Esophagus mucosa (tissue), 1 donor: ENCODE measurements around the gene ADCY9. TPM values are rescaled to one million over a fixed set of nuclear protein-coding genes. Genes with fewer than 3 reads are reported as not detected.

Experiments
- ATAC-seq: fragments of 200-7000 bp; cut with Tn5 transposase; one replicate; pipeline ENCODE4 v1.9.1; 2020
- total RNA-seq: library from RNA; stranded (reverse); gene quantifications from one replicate; pipeline ENCODE4 v1.2.4, GENCODE V29; 2023
- donor health status: DM: yes; HTN: yes; CAD: no.

The ADCY9 gene
- total RNA-seq, 1 donor from 2014 or later, result 5.3 TPM

DNA sequence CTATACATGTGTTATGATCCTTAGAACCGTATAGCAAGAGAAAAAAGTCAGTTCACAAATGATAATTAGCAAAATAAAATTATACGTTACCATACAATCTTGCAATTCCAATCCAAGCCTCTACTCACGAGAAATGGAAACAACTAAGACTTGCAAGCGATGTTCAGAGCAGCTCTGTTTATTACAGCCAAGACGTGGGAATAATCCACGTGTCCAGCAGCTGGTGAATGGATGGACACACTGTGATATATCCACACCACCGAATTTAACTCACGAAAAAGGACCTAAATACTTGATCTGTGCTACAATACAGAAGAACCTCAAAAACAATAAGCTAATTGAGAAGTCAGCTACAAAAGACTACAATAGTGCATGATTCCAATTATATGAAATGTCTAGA is 88.1 kb downstream of the ADCY9 start:
- no peak for ATAC-seq

DNA sequence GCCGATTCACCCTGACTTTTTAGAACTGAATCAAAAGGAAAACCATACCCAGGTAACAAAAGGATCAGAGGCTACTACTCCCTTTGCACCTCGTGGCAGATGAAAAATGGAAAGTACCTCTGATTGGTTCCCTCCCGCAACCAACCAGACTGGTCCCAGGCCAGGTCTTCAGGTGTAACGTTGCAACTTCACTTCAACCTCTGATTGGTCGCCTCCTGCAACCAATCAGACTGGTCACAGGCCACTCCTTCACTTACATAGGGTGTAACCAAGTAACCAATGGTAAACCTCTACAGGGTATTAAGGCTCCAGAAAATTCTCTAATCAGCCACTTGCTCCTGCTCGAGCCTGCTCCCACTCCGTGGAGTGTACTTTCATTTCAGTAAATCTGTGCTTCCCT is 89.4 kb downstream of the ADCY9 start:
- no peak for ATAC-seq

DNA sequence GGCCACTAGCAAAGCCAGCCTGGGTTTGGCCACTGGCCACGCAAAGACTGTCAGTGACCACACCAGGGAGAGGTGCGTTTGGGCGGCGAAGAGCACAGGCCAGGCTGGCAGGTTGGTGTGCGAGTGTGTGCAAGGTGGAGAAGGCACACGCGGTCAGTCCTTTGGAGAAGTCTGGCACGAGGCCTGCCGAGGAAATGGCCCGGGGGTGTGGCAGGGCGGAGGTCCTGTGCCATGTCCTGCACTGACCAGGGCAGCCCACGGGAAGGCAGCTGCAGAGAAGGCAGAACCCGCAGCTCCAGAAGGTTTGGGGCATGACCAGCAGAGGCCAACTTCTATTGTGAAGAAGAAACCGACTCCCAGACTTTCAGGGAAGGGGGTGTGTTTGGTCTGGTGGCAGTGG is 90.8 kb downstream of the ADCY9 start:
- ATAC-seq, result no peak

DNA sequence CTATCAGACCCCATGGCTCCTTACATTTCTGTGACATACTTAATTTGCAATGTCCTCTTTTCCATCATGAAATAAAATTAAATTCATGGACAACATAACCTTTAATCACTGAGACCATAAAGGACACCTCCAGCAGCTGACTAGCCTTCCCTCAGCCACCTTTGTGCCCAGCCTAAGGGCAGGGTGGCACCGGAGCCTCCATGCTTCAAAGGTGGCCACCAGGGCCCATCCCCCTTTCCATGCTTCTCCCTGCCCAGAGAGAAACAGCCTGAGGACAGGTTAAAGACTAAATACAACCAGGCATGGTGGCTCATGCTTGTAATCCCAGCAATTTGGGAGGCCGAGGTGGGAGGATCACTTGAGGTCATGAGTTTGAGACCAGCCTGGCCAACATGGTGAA is 94.3 kb downstream of the ADCY9 start:
- ATAC-seq, result no peak

DNA sequence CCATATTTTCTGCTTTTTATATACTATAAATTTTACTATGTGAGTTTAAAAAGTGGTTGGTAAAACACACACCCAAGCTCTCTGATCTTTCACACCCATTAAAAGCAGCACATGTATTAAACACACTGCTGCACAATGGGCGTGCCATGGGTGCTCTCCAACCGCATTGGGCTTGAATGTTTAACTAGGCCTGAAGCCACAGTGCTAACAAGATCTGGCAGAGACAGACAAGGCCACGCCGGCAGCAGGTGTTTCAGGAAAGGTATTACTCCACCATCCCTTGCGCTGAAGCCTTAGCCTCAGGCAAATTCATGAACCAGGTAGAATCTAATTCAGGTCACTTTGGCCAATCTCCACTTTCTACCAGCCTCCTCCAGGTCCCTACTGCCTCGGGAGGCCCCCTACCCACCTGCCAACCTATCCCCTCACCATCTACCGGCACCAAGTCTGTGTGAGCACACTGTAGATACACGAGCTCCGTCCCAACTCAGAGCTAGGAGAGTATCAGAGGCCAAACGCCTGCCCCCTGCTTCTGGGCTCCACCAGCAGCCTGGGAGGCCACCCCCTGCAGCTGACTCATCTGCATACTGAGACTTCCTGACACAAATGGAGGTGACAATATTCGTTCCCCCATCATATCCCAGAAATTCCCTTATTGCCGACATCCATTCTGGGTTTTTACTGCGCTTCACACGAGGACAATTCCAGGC is 95.0 kb downstream of the ADCY9 start:
- ATAC-seq, result peak; percentile 96

DNA sequence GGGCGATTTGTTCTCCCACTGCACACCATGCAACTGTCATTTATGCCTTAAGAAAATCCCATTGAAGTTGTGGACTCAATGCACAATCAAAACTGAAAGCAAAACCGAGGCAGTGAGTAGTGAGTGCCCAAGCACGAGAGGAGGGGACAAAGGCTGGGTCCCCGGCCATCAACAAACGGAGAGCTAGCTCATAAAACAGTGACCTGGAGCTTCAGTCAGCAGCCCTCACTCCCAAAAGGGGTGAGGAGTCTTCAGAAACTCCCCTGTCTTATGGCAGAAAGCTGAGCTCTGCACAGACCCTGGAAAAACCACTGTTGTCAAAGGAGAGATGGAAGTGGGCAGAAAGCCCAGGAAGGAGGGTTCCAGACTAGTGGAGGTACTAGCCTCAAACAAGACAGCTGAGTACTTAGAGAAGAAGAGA is 96.9 kb downstream of the ADCY9 start:
- no peak for ATAC-seq

DNA sequence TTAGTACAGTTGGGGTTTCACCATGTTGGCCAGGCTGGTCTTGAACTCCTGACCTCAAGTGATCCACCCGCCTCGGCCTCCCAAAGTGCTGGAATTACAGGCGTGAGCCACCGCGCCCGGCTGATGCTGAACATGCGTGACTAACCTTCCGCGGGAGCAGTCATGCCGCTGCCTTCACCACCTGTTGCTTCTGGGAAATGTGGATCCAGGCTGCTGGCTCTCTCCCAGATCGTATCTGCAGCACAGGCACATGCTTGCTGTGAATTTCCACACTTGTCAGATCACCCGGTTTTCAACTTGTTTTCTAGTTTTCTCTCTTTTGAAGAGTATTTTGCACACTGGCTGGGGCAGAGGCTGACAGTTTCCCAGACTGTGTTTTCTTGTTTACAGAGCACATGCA is 97.9 kb downstream of the ADCY9 start:
- no peak for ATAC-seq

DNA sequence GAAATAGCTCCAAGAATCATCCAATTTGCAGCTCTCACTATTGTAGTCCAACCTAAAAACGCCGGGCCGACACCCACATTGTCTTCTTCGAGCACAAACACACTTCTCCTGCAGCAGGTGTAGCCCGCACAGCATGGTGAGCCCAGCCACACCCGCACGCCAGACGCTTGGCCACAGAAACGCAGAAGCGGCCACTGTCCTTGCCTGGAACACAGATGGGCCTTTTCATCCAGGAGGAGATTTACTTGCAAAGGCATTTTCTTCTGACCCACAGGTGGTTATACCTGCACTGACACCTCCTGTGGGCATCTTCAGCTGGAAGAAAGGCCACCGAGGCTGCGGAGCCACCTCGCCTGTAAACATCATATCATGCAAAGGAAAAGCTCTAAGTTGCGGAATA is 98.4 kb downstream of the ADCY9 start:
- no peak for ATAC-seq

DNA sequence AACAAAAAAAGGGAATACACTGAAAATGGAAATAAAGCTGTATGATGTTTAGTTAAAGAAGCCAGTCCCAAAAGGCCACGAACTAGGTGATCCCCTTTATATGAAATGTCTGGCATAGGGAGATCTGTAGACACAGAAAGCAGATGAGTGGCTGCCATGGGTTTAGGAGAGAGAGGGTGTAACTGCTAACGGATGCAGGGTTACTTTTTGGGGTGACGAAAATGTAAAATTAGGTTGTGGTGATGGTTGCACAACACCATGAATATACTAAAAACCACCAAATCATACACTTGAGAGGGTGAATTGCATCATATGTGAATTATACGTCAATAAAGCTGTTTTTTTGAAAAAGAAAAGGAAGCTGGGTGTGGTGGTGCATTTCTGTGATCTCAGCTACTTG is 99.6 kb downstream of the ADCY9 start:
- ATAC-seq, result no peak

DNA sequence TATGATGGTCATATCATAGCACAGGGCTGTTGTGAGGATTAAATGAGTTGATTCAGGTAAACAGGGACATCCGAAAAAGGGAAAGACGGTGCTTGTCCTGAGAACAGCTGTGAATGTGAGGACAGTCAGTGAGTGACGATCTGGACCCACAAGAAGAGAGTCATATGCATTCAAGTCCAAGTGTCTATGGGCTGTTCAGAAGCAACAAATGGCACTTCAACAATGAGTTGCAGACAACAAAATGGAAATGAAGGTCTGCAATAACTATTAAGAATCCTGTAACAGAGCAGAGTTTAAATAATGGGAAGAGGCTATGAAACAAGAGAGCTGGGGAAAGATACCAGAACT is 100.3 kb downstream of the ADCY9 start:
- ATAC-seq, result no peak

DNA sequence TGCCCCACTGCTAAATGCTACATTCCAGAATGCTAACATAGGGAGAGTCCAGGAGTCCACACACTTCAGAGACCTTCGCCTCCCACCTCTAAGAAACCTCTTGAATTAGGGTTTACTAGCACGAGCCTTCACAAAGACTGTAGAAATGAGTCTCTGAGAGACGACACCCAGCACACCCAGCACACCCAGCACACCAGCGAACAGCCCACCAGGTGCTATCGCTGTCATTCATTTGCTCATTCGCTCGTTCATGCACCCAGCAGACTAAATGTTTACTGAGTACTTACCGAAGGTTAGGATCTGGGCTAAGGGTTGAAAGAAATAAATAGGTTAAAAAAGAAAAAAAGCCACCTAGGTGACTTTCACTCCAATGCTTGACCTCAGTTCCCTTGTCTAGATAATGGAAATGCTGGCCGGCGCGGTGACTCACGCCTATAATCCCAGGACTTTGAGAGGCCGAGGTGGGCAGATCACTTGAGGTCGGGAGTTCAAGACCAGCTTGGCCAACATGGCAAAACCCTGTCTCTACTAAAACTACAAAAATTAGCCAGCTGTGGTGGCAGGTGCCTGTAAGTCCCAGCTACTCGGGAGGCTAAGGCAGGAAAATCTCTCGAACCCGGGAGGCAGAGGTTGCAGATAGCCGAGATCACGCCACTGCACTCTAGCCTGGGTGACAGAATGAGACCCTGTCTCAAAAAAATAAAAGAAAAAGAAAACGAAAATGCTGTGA is 100.8 kb downstream of the ADCY9 start:
- ATAC-seq, result no peak

DNA sequence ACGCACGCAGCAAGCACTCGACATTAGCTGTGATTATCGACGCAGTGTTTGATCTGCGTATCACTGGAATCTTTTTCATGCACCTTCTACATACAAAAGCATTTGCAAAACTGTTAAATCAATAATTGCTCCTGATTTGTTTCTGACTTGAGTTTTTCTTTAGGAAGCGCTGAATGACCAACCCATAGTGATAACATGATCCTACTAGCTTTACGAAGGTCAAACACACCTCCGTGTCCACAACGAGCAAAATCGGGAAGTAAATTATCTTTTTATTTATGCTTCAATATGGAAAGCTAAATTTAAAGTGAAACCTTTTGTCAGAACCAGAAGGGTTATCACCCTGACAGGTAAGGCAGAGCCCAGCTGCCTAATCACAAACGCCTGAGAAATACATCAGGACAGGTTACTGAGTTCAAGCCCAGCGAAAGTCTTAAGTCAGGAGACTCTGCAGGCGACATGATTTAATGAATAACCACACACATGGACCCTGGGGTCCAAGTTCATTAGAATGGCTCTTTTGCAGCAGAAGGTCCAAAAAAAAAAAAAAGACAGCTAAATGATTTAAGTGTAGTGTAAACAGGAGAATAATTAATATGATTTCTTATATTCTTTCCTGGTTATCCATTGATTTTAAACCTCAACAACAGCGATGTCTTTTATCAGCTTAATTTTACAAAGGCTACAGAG is 104.2 kb downstream of the ADCY9 start:
- ATAC-seq, result no peak

DNA sequence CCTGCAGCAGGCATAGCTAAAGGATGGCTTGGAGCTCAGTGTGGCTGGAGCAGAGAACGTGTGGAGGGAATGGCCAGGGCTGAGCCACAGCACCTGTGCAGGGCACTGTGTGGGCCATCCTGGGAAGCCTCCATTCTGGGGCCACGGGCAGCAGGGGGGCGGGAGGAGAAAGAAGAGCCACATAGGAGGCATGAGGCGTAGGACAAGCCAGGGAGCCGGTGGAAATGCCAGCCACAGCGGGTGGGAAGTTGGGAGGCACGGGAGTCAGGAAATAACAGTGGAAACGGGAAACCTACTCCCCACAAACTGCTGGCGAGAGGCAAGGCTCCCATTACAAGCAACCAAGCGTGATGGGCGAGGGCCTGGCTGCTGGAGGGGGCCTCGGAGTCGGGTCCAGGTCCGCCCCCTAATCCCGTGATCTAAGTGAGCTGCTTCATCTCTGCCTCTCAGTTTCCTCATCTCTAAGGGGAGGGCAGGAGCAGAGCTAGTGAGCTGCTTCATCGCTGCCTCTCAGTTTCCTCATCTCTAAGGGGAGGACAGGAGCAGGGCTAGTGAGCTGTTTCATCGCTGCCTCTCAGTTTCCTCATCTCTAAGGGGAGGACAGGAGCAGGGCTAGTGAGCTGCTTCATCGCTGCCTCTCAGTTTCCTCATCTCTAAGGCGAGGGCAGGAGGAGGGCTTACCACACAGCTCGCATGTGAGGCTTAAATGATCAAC is 104.9 kb downstream of the ADCY9 start:
- ATAC-seq, result peak; percentile 24

DNA sequence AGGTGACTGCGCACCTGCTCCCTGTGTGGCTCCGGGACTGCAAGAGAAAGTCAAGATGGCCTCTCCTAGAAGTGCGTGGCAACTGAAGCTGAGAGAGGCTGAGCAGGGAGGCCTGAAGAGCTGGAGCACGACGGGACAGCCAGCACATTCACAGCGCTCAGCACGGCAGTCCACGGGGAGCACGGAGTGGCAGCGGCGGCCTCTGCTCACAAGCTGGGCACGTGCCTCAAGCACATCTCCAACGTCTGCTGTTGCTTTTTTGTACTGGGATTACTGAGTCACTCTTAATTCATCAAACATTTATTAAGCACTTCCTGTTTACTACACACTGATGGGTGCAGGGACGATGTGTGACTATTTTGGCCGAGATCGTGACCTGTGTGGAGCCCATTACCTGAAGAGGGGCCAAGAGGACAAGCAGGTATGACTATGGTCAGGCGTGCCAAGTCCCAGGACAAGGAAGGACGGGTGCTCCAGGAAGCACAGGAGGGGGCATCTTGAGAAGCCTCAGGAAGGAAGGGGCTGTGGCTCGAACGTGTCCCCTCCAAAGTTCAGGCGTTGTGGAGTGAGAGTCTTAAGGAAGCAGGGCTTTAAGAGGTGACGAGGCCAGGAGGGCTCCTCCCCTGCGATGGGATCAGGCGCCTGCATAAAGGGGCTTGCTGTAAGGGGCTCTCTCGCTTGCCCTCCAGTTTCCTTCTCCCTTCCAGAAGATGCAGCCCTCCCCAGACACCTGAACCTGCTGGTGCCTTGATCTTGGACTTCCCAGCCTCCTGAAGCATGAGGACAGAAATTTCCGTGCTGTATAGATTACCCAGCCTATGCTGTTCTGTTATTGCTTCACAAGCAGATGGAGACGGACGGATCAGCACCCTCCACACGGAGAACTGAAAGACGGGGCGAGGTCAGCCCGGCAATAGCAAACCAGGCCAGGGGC is 105.8 kb downstream of the ADCY9 start:
- ATAC-seq, result peak; percentile 57

DNA sequence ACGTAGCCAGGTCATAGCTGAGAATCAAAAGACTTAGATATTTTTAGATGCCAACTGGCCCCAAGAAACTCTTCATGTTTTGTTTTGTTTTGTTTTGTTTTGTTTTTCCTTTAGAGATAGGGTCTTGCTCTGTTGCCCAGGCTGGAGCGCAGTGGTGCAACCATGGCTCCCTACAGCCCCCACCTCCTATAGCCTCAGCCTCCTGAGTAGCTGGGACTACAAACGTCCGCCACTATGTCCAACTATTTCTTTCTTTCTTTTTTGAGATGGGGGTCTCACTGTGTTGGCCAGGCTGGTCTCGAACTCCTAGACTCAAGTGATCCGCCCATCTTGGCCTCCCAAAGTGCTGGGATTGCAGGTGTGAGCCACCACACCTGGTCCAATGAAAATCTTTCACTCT is 107.1 kb downstream of the ADCY9 start:
- ATAC-seq, result no peak

DNA sequence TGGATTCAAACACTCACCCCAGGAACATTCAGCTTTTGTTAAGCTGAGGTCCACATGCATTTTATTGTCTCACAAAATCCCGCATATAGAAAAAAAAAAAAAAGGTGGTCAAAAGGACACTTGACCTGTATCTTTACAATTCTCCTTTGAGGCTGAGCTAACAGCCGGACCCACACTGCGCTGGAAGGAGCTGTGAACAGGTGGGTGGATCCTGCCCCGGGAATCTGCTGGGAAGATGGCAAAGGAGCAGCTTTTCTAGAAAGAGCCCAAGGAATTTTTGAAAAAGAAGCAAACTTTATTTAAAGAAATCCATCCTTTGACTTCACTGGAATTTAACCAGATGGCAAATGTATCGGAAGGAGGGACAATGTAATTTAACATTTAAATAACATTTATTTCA is 108.1 kb downstream of the ADCY9 start:
- ATAC-seq, result no peak

DNA sequence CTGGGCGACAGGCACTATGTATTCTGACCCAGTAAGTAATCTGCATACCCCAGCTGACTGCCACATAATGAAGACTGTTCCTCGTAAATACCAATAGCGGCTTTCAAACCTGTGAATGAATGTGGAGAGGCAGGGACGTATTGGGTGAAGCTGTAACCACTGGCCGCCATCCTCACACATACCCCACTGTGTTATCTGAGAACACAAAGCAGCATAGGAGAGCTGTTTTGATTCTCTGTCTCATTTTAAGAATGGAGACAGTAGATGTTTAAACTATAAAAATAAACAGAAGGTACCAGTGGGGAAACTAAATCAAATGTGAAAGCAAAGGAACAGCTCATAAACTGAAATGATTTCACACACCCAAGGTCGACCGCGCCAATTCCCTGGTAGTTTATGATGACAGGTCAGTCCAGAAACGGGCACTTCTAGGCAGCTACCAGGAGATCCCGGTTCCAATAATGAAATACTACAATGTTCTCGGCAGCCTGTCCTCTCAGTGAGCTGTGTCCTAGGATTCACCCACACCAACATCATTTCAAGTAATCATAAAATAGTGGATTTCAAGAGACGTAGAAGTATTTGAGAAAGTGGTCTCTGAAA is 109.7 kb downstream of the ADCY9 start:
- no peak for ATAC-seq

DNA sequence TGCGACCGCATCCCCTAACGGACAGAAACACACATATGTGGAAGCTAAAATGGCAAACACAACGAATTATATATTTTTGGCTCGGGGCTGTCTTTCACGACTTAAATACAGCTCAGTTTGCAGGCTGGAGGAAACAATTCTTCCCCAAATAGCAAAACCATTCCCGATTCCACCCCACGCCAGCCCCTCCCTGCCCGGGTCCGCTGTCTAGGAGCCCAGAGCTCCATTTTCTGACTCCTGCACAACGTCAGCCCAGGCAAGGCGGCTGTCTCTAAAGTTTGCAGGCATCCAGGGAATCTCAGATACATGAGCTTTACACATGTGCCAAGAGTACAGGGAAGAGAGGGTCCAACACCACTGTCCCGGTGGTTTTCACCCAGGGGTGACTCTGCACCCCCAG is 110.5 kb downstream of the ADCY9 start:
- ATAC-seq, result no peak

DNA sequence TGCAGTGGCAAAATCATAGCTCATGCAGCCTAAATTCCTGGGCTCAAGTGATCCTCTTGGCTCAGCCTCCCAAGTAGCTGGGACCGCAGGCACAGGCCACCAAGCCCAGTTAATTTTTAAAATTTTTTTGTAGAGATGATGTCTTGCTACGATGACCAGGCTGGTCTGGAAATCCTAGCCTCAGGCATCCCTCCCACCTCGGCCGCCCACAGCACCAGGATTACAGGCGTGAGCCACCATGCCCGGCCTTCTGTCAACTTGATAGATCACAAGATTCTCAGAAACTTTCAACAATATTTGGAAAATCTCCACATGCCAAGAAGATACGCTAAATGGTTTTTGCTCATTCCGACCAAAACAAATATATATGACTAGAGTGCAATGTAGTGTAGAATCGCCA is 111.0 kb downstream of the ADCY9 start:
- ATAC-seq, result no peak

DNA sequence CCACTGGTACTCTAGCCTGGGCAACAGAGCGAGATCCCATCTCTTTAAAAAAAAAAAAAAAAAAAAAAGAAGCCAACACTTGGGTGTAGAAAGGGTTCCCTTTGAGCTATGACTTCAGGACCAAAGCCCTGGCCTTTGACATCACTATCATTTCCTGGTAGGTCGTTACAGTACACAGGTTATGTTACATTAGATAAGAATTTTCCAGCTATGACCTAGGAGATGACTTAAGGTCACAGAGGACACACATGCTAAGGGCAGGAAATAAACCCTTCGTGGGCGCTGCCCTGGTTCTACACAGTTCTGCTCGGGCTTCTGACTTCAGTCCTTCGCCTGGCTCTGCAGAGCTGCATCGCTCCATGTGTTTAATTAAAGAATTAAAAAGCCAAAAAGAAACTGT is 112.0 kb downstream of the ADCY9 start:
- ATAC-seq, result no peak

DNA sequence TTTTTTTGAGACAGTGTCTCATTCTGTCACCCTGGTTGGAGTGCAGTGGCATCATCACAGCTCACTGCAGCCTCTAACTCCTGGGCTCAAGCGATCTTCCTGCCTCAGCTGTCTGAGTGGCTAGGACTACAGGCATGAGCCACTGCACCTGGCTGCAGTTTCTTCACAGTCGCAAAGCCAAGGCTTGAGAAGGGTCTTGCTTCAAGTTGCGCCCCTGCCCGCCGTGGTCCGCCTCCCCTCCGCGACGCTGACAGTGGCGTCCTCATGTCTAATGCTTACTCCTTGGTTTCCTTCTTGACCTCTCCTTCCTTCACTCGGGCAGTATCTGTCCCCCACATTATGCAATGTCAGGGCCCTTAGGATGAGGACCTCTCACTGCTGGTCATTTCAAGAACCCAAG is 112.7 kb downstream of the ADCY9 start:
- ATAC-seq, result no peak

DNA sequence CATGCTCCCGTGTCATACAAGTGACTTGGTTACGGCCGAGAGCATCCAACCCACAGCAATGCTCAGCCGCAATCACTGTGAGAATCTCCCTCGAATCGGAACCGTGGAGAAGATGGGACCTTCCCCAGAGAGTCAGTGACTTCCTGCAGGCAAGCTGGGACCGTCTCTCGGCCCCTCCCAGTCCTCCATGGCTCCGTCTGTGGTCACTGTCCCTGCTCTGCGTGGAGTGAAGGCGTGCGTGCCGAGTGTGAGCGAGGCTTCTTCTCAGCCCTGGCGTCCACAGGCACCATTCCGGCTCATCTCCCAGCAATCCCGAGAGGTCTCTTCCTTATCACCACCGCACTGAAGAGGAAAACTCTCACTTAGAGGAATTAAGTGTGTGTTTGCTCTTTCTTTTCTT is 113.1 kb downstream of the ADCY9 start:
- no peak for ATAC-seq
